Prostate gland (tissue), 2 donors: ENCODE data around the gene ARSJ.

ENCODE experiments used
- CTCF ChIP-seq, 4 experiments: fragments of 200-600 bp in 2 of 4; fragments of 450-650 bp in 2 of 4; sonication (generic) in 2 of 4; IDR thresholded peaks; 1 replicate in 3 of 4; 2 replicates in 1 of 4; pipeline ENCODE4 v1.5.1; 2016 to 2019; ENCODE audit warnings: antibody characterized with exemption in 4 of 4, mild to moderate bottlenecking in 2 of 4, moderate library complexity in 2 of 4
- POLR2A ChIP-seq: fragments of 450-650 bp; IDR thresholded peaks from one replicate; pipeline ENCODE4 v1.6.1; 2016; ENCODE audit warnings: antibody characterized with exemption, mild to moderate bottlenecking

- TF ChIP-seq CTCF (IDR thresholded peaks at IDR 0.05) (no peak), POLR2A (no peak)
Observed at GRCh38 chr4:113882668-113883067, 96.8 kb downstream of the ARSJ start.
